Measurements from ENCODE around the gene SELENOW.
"Not testable (repeated sequence)": the region's sequence is repeated elsewhere in the genome, so short reads cannot be mapped to it uniquely, and the experiment has no call there.

The SELENOW gene

DNA sequence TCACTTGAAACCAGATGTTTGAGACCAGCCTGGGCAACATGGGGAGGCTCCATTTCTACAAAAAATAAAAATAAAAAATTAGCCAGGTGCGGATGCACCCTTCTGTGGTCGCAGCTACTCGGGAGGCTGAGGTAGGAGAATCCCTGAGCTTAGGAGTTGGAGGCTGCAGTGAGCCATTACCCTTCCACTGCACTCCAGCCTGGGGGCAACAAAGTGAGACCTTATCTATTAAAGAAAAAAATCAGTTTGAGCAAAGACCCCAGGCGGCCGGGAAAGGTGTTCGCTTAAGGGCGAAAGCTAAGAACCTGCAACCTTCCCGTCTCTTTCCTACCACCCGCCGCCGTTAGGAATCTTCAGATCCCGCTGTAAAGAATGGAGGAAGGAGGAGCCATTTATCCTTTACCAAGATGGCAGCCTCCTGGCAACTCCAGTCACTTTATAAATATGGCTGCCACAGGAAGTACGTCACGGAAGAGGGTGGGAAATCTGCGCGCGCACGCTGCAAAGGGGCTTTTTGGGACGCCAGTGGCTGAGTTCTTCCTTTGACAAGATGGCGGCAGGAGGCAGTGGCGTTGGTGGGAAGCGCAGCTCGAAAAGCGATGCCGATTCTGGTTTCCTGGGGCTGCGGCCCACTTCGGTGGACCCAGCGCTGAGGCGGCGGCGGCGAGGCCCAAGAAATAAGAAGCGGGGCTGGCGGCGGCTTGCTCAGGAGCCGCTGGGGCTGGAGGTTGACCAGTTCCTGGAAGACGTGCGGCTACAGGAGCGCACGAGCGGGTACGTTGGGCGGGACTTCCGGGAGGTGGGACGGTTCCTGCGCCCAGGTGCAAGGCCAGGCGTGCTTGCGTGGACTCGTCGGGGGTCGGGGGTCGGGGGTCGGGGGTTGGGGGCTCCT is 33.2 kb upstream of the SELENOW start, which contains the start of gene NOP53:
Gene NOP53 (plus strand): TSS at position 537 of the 892 bp plus-strand sequence. CDS start 14 bp downstream, at position 551.
- H3K9me3 ChIP-seq (ENCODE audit: insufficient read depth, low read depth, low read length): no peaks in the 10 kb centered on the region
- peak within 1 kb of the TSS; percentile 88 for H2AFZ ChIP-seq (ENCODE audit: low read length)
- peak within 1 kb of the TSS; percentile 77 for H3K4me2 ChIP-seq (ENCODE audit: low read depth, low read length, poor library complexity, severe bottlenecking)
- H3K79me2 ChIP-seq (ENCODE audit: insufficient read depth, low read length): peaks cover 46% of the 10 kb centered on the region
- peaks cover 5% of the 10 kb centered on the region; the same call in 1 of the 2 replicates for H3K36me3 ChIP-seq (ENCODE audit: insufficient read depth, low read length)
- peak within 1 kb of the TSS; percentile 76 for H3K9ac ChIP-seq (ENCODE audit: low read depth, low read length, poor library complexity, severe bottlenecking)
- TF ChIP-seq, protein P1, sequence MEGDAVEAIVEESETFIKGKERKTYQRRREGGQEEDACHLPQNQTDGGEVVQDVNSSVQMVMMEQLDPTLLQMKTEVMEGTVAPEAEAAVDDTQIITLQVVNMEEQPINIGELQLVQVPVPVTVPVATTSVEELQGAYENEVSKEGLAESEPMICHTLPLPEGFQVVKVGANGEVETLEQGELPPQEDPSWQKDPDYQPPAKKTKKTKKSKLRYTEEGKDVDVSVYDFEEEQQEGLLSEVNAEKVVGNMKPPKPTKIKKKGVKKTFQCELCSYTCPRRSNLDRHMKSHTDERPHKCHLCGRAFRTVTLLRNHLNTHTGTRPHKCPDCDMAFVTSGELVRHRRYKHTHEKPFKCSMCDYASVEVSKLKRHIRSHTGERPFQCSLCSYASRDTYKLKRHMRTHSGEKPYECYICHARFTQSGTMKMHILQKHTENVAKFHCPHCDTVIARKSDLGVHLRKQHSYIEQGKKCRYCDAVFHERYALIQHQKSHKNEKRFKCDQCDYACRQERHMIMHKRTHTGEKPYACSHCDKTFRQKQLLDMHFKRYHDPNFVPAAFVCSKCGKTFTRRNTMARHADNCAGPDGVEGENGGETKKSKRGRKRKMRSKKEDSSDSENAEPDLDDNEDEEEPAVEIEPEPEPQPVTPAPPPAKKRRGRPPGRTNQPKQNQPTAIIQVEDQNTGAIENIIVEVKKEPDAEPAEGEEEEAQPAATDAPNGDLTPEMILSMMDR (conservative IDR thresholded peaks at IDR 0.05; ENCODE audit: low read length): no peak
- H3K27me3 ChIP-seq (ENCODE audit: insufficient read depth, low read length, poor library complexity, severe bottlenecking): no peaks in the 10 kb centered on the region
- H4K20me1 ChIP-seq (ENCODE audit: insufficient read depth, low read length, poor library complexity, severe bottlenecking): peaks cover 18% of the 10 kb centered on the region
- H3K4me1 ChIP-seq (ENCODE audit: insufficient read depth, low read length, poor library complexity, severe bottlenecking): peaks cover 39% of the 10 kb centered on the region
- peak within 1 kb of the TSS; percentile 95 for H3K4me3 ChIP-seq (ENCODE audit: low read length, poor library complexity, severe bottlenecking)
- H3F3A ChIP-seq (ENCODE audit: low read depth): peaks cover 6% of the 10 kb centered on the region; the same call in 1 of the 2 replicates
- H3K9me2 ChIP-seq (replicated peaks; ENCODE audit: low read depth, low read length): no peaks in the 10 kb centered on the region; the same call in 1 of the 2 replicates

DNA sequence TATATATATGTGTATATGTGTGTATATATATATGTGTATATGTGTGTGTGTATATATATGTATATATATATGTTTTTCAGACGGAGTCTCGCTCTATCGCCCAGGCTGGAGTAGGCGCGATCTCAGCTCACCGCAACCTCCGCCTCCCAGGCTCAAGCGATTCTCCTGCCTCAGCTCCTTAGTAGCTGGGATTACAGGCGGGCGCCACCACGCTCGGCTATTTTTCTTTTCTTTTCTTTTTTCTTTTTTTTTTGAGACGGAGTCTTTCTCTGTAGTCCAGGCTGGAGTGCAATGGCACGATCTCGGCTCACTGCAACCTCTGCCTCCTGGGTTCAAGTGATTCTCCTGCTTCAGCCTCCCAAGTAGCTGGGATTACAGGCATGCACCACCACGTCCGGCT is 32.4 kb upstream of the SELENOW start:
- Histone ChIP-seq H3K79me2 (ENCODE audit: insufficient read depth, low read length) (peaks cover 54% of the 10 kb centered on the region), H3K4me3 (ENCODE audit: low read length, poor library complexity, severe bottlenecking) (peak overlapping the region; percentile 95), H3K4me1 (ENCODE audit: insufficient read depth, low read length, poor library complexity, severe bottlenecking) (peaks cover 47% of the 10 kb centered on the region), H3K9ac (ENCODE audit: low read depth, low read length, poor library complexity, severe bottlenecking) (peak overlapping the region; percentile 76), H3K4me2 (ENCODE audit: low read depth, low read length, poor library complexity, severe bottlenecking) (peak overlapping the region; percentile 77), H4K20me1 (ENCODE audit: insufficient read depth, low read length, poor library complexity, severe bottlenecking) (peaks cover 19% of the 10 kb centered on the region), H3K36me3 (ENCODE audit: insufficient read depth, low read length) (peaks cover 14% of the 10 kb centered on the region; the same call in 1 of the 2 replicates)
- not testable (repeated sequence) for H3F3A ChIP-seq (ENCODE audit: low read depth); H2AFZ ChIP-seq (ENCODE audit: low read length); H3K27me3 ChIP-seq (ENCODE audit: insufficient read depth, low read length, poor library complexity, severe bottlenecking); H3K9me2 ChIP-seq (replicated peaks; ENCODE audit: low read depth, low read length); H3K9me3 ChIP-seq (ENCODE audit: insufficient read depth, low read depth, low read length)

DNA sequence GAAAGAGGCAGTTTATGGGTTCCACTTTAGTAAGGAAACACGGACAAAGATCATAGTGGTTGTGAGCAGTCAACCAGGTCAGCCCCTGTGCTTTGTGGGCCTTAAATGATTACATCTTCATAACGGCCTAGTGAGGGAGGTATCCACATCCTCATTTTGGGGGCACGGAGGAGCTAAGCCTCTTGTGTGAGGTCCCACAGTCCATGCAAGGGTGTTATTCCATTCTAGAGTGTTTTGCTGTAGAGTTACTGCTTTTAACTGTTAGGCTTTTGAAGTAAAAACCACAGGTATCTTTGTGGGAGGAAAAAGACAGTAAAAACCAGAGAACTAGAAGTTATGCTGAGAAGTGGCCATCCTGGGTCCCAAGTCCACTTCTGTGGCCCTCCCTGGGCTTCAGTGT is 29.2 kb upstream of the SELENOW start:
- Histone ChIP-seq H4K20me1 (ENCODE audit: insufficient read depth, low read length, poor library complexity, severe bottlenecking) (peaks cover 22% of the 10 kb centered on the region), H3K79me2 (ENCODE audit: insufficient read depth, low read length) (peaks cover 84% of the 10 kb centered on the region), H3K36me3 (ENCODE audit: insufficient read depth, low read length) (peaks cover 42% of the 10 kb centered on the region), H3K9me2 (replicated peaks; ENCODE audit: low read depth, low read length) (no peaks in the 10 kb centered on the region; the same call in 1 of the 2 replicates), H2AFZ (ENCODE audit: low read length) (no peak overlapping the region), H3K4me1 (ENCODE audit: insufficient read depth, low read length, poor library complexity, severe bottlenecking) (peaks cover 75% of the 10 kb centered on the region), H3K4me3 (ENCODE audit: low read length, poor library complexity, severe bottlenecking) (peak overlapping the region; percentile 95), H3K9me3 (ENCODE audit: insufficient read depth, low read depth, low read length) (no peaks in the 10 kb centered on the region), H3K27me3 (ENCODE audit: insufficient read depth, low read length, poor library complexity, severe bottlenecking) (no peaks in the 10 kb centered on the region), H3K9ac (ENCODE audit: low read depth, low read length, poor library complexity, severe bottlenecking) (peak overlapping the region; percentile 76), H3F3A (ENCODE audit: low read depth) (peaks cover 6% of the 10 kb centered on the region; the same call in 1 of the 2 replicates), H3K4me2 (ENCODE audit: low read depth, low read length, poor library complexity, severe bottlenecking) (peak overlapping the region; percentile 77)
- no peak for TF ChIP-seq EZH2phosphoT487 (IDR thresholded peaks at IDR 0.05; ENCODE audit: borderline replicate concordance)
- TF ChIP-seq, protein P1 (conservative IDR thresholded peaks at IDR 0.05; ENCODE audit: low read length): no peak

Measured in Loucy (cell line).